NOMO-1 treated with DMSO at 0.1 percent for 48 hours (cell line): ENCODE data around the gene CHODL.

Experiments
- DNase-seq: peaks from one replicate; lab custom pipeline; 2025; ENCODE audit not compliant: unreplicated experiment; lab: John Stamatoyannopoulos, UW

CHODL gene, protein sequence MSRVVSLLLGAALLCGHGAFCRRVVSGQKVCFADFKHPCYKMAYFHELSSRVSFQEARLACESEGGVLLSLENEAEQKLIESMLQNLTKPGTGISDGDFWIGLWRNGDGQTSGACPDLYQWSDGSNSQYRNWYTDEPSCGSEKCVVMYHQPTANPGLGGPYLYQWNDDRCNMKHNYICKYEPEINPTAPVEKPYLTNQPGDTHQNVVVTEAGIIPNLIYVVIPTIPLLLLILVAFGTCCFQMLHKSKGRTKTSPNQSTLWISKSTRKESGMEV

DNA sequence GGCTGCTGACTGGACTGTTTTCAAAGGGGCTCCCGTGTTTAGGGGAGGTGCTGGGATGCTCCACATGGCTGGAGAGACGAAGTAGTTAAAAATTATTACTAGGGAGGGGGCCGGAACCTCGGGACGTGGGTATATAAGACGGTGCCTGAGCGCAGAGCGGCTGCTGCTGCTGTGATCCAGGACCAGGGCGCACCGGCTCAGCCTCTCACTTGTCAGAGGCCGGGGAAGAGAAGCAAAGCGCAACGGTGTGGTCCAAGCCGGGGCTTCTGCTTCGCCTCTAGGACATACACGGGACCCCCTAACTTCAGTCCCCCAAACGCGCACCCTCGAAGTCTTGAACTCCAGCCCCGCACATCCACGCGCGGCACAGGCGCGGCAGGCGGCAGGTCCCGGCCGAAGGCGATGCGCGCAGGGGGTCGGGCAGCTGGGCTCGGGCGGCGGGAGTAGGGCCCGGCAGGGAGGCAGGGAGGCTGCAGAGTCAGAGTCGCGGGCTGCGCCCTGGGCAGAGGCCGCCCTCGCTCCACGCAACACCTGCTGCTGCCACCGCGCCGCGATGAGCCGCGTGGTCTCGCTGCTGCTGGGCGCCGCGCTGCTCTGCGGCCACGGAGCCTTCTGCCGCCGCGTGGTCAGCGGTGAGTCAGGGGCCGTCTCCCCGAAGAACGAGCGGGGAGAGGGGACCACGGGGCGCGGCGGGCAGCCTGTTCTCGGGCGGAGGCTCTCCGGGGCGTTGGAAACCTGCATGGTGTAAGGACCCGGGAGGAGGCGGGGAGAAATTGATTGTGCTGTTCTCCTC lies at the start of gene CHODL:
Gene CHODL (plus strand): TSS at position 163 of the 793 bp plus-strand sequence. CDS start 391 bp downstream, at position 554.
- no peak for DNase-seq

DNA sequence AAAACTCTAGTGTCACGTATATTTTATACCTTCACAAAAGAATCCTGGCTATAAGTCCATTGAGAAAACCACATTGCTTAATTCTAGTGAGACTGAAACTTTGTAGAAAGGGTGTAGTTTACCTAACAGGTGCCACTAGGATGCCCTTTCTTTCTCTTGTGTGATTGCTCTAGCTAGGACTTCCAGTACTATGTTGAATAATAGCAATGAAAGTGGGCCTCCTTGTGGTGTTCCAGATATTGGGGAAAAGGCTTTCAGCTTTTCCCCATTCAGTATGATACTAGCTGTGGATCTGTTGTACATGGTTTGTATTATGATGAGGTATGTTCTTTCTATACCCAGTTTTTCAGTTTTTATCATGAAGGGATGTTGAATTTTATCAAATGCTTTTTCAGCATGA lies 39.7 kb upstream of the CHODL start:
- no peak for DNase-seq

DNA sequence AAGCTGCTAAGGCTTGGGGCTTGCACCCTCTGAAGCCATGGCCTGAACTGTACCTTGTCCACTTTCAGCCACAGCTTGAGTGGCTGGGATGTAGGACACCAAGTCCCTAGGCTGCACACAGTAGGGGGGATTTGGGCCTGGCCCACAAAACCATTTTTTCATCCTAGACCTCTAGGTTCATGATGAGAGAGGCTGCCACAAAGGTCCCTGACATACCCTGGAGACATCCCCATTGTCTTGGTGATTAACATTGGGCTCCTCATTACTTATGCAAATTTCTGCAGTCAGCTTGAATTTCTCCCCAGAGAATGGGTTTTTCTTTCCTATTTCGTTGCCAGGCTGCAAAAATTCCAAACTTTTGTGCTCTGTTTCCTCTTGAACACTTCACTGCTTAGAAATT lies 26.3 kb upstream of the CHODL start:
- DNase-seq = no peak

DNA sequence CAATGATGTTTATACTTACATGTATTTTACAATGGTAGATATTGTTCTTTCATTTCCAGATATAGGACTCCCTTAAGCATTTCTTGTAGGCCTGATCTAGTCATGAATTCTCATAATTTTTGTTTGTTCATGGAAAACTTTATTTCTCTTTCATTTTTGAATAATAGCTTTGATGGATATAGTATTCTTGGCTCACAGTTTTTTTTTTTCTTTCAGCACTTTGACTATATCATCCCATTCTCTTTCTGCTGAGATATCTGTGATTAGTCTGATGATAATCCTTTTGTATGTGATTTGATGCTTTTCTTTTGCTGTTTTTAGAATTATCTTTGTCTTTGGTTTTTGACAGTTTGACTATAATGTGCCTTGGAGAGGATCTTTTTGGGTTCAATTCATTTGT lies 24.1 kb upstream of the CHODL start:
- no peak for DNase-seq

DNA sequence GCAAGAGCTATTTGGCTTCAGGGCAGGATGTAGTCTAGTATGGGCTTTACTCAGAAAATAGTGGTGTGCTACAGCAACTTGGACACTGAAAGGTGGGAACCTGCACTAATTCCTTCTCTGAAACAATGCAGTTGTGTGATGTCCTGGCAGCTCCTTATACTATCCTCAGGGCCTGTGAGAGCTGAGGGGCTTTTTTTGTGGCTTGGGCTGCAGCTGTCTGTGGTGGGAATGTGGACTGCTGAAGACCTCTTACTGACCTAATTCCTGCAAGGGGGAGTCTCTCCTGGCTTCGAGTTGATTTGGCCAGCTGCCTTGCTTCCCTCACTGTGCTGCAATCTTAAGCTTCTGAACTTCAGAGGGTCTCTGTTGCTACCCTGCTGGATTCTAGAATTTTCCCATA lies 22.3 kb upstream of the CHODL start:
- DNase-seq = no peak

DNA sequence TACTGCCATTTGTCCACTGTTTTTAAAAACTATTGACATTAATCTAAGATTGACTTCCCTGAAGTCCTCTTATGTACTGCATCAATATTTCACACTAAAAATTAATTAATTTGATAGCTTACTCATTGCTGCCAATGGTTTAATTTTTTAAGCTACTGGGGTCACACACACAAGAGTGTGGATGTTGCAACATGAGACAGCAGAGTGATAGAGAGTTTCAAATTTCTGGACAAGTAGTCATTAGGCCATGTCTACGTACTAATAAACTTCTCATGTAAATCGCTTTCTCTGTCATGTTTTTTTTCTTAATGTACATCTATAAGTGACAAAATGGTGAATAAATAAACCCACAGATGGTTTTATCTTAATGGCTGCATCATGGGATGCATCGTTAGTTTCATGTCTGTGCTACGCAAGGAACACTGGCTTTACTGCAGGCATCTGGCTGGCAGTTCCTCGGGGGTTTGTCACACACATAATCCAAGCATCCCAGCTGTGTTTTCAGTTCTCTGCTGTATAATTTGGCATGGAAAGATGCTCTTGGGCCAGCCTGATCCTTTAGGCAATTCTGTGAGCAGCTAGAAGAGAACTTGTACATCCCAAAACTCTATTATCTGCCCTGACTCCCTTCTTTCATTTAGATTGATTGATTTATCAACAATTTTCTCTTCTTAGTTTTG lies 16.4 kb upstream of the CHODL start:
- no peak for DNase-seq

DNA sequence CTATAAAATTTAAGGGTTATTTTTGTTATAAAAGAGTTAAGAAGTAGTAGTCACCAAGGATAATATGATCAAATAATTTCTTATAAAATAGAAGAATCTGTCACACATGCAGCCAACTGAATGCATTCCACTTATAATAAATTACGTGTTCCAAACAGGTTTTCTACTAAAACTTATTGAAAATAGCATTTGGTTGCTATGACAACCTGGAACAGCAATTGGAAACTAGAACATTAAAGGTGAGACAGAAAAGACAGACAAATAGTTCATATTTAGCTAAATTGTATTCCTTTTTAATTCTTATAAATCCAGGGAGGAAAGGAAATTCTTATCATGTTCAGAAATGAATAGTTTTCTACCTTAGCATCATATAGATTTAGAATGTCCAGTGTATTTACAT lies 9.1 kb upstream of the CHODL start:
- DNase-seq = no peak

DNA sequence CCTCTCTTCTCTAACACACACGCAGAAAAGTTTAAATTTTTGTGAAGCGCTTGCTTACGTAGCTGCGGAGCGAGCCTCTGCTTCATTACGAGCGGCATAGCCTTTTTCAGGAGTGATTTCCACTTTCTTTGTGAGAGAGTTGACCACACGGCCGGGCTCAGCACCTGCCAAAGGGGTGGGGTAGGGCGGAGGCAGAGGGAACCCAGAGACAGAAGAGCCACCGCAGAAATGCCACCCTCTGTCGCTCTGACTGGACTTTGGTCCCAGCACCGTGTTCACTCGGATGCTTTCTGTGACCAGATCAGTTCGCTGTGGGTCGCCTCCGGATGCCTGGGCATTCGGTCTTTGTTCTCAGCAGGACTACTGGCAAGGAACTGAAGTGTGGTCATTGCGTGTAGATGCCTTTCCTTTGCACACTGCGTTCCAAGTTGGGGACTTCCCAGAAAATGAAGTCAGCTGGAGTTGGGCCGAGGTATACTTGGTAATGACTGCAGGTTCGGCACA lies 883 bp downstream of the CHODL start:
- no peak for DNase-seq

DNA sequence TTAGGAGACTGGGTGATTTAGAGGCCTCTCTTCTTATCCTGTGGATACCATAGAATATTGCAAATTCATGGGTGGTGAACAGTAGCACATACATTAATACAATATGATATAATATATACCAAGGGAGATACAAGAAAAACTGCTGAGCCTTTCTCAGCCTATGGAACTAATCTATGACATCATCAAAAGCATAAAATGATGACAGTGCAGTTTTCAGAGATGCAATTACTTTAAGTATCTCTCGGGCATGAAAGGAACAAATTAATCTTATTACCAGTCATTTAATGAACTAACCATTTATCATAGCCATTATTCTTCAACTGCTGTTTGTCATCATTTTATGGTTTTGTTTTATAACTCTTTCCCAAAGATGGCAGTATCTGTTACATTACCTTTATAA lies 3.5 kb downstream of the CHODL start:
- no peak for DNase-seq

DNA sequence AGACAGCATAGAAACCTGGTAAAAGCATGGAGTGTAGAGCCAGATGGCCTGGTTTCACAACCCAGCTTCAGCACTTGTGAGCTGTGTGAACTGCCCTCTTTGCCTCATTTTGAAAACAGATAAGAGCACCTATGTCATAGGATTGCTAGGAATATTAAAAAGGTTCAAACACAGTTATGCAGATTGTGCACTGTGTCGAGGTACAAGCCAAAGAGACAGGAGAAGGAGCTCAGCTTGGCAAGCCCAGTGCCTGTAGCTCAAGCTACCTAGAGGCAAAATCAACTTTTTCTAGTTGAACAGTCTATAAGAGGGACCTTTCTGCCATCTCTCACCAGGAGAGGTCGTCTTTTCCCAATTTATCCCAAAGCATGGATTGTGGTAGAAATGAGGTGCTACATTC lies 5.0 kb downstream of the CHODL start:
- no peak for DNase-seq

DNA sequence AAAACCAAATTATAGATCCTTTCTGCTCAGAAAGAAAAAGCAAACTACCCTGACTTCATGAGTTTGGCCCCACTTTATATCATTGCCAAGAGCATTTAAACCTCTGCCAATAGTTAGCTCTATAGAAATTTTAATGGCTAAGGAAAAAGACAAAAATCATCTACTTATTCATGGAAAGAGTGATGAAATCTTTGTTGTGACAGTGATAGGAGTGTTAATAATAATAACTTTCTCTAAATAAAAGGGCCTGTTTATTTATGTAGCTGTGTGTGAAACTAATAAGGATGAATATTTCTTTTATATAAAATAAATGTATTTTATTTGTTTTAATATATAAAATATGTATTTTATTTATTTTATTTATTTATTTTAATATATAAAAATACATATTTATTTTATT lies 6.4 kb downstream of the CHODL start:
- peak; percentile 15 for DNase-seq

DNA sequence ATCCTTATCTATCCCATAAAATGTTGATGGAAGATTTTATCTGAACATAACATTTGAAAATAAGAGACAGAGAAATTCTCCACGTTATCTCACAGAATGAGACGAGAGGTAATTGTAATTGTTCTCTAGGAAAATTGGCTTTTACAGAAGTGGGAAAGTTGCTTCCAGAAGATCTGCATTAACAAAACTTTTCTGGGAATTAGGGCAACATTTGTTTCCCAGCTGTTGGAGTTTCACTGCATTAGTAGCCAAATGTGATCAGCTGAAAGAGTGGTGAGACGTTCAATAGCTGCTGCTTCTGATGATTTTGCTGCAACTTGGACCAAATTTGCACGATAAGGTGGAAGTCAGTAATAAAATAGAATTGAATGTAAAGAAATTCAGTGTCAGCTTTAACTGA lies 7.6 kb downstream of the CHODL start:
- no peak for DNase-seq

DNA sequence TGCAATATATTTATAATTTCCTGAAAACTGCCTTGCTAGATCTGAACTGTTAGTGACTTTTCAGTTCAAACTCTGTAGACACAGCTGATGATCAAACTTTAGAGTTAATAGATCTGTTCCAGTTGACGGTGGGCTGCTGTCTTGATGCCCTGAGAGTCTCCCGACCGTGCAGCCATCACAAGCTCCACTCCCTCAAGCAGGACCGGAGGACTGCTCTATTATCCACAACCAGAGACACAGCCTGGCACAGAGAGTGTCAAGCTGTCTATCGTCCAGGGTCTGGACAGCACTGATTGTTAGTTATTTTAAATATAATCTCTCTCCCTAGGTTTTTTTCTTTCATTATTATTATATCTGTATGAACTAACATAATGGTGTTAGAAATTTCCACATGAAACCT lies 8.0 kb downstream of the CHODL start:
- no peak for DNase-seq

DNA sequence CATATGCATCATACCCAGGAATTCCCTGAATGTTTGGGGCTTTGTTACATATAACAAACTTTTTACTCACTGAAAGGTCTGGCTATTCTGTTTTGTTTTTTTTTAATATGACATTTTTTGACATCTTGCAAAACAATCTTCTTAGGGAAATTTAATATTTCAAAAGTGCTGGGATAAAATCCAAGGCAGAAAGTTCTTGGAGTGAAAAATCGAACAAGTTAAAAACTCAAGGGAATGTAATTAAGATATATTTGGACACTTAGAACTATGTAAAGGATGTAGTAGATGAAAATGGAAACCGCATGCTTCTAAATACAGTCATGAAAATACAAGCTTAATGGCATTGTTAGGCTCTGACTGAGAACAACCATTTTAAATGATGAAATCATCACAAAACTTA lies 8.6 kb downstream of the CHODL start:
- no peak for DNase-seq

DNA sequence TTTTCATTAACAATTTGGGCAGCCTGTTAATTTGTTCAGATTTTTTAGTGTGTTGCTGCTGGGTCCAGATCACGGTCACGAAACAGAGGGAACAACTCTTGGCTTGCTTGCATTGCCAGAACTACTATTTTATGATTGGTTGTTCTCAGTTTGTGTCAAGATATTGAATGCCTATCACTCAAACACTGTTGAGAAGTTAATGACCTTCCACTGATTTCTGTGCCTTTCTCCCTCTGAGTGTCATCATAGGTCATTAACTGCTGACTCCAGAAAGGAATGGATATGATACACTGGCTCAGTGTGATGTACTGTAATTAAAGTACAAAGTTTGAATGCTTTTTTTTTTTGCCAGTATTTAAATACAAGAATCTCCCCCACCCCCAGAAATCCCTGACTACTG lies 9.2 kb downstream of the CHODL start:
- DNase-seq = no peak

DNA sequence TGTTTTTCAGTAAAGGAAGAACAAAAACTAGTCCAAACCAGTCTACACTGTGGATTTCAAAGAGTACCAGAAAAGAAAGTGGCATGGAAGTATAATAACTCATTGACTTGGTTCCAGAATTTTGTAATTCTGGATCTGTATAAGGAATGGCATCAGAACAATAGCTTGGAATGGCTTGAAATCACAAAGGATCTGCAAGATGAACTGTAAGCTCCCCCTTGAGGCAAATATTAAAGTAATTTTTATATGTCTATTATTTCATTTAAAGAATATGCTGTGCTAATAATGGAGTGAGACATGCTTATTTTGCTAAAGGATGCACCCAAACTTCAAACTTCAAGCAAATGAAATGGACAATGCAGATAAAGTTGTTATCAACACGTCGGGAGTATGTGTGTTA lies 21.3 kb downstream of the CHODL start:
- no peak for DNase-seq

DNA sequence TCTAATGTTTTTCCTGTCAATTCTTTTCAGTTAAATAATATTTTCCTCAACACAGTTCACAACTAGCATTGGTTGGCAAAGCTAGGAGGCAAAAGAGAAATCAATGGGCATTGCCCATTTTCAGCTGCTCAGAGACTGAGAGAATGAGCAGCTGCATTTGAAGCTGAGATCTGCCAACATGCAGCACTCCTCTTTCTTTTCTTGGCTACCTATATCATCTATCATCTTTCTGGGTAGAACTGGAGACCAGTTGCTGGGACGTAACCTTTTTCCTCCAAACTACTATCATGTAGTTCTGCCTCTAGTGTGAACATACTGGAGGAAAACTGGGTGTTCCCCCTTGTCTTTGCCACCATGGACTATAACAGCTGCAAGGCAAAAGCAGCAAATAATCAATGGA lies 22.9 kb downstream of the CHODL start:
- no peak for DNase-seq

DNA sequence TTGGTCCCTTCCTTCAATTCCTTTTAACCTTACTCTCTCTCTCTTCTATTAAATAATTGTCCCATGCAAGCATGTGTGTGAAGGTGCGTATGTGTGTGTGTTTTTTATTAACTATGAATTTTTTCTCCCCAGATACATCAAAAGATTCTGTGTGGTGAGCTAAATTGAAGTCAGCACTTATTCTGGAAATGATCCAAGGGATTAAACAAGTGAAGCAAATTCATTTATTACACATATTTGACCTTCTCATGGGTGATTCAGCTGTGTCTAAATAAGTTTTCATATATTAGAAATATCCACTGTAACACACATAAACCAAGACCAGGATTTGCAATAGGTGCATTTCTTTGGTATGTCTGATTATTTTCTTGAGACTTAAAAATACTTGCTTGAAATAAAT lies 24.3 kb downstream of the CHODL start:
- DNase-seq = no peak

DNA sequence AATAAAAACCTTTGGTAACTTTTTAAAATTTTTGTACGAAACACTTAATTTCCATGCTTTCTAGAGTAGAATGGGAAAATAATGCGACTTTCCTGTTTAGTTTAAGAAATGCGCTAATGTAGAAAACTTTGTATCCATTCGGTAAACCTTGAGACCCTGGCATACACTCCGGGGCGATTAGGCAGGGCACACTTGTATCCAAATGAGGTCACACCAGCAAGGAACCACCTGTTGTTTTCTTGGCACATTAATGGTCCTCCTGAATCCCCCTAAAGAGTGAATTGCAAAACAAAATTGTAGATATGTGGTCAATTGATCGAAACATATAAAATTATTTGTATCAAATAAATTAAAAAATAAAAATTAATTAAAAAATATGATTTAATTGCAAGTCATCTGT lies 25.2 kb downstream of the CHODL start:
- no peak for DNase-seq

DNA sequence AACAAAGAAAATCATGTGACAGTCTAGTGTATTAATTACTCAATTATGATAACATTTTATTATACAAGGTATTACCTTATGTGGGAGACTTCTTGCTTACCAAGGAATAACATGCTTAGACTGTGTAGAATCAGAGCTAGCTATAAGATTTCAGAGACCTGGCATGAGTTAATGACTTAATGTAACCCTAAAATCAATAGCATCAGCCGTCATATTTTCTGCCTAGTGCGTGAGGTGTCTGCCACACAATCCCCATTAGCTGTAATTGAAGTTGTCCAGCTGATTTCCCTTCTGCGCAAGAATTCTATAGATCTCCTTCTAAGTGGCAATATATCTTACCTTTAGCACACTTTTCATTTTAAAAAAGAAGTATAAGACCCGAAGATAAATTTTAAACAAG lies 28.8 kb downstream of the CHODL start:
- DNase-seq = no peak

DNA sequence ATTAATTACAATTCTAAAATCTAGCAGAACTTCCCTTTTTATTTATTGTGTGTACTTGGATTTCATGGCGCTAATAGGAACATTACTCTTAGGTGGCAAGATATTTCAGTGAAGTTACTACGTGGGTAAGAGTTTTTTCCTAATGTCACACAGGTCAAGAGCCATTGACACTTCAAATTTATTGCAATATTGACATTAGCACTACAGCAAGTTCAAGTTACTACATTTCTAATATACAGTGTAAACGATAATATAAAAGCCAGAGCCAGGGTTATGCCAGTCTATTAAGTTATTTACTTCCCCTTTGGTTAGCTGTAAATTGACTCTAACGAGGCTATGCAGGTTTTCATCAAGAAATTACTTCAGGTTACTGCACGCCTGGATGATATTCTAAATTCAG lies 29.7 kb downstream of the CHODL start:
- no peak for DNase-seq

DNA sequence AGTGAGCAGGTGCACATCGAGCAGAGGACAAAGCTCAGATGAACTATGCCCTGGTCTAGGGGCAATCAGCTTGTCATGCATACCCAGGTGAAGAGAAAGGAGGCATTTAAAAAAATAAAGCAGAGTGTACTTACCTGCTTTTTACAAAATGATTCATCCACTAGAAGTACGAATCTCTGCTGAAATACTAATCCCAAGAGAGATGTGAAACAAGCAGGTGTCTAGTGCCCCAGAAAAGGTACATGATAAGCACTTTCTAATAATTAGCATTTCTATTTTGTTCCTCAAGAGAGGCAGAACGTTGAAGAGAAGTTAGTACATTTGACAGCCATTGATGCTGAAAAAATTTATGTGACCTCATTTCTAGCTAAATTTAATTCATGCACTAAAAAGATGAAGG lies 31.1 kb downstream of the CHODL start:
- DNase-seq = no peak
